GM12878 (cell line): ENCODE results near the gene PPP1R36. TPM values are rescaled to one million over a fixed set of nuclear protein-coding genes. Genes with fewer than 3 reads are reported as not detected.

Experiments used
- HDAC6 ChIP-seq: fragments of 200-600 bp; sonication (generic); IDR thresholded peaks from one replicate; pipeline ENCODE4 v1.8.0; 2017; ENCODE audit warnings: antibody characterized with exemption; ENCODE audit not compliant: unreplicated experiment
- polyA plus RNA-seq, 11 experiments: library from polyadenylated mRNA; depleted of rRNA in 4 of 11; unstranded in 6 of 11; stranded (reverse) in 5 of 11; fragments of >200 nt; fragmentation: Nextera tagmentation in 4 of 11; fragmentation: Illumina TruSeq in 1 of 11; extraction: Ambion mirVana in 4 of 11; extraction: Trizol in 1 of 11; gene quantifications; 1 replicate in 1 of 11; 2 replicates in 10 of 11; pipeline versions ENCODE4 v1.2.1 to v1.2.3, GENCODE V29; 2011 to 2016; ENCODE audit warnings: inconsistent platforms in 2 of 11, missing spikeins in 2 of 11, low read depth in 1 of 11
- total RNA-seq, 4 experiments: library from RNA; depleted of rRNA in 3 of 4; stranded (reverse); fragments of >200 nt in 3 of 4; fragmentation: Illumina TruSeq in 1 of 4; extraction: Trizol in 1 of 4; gene quantifications; 2 replicates each; pipeline versions ENCODE4 v1.2.1 to v1.2.3, GENCODE V29; 2013 to 2021
- TF ChIP-seq, protein P1 (sequence below): fragments of 450-650 bp; IDR thresholded peaks from 2 replicates; pipeline ENCODE4 v1.6.1; 2017; ENCODE audit warnings: mild to moderate bottlenecking, moderate library complexity
- TF ChIP-seq, protein P2 (sequence below): fragments of 450-650 bp; IDR thresholded peaks from 2 replicates; pipeline ENCODE4 v1.6.1; 2016; ENCODE audit warnings: mild to moderate bottlenecking, moderate library complexity, borderline replicate concordance

PPP1R36 gene
- total and polyA plus RNA-seq, 10 of the 15 experiments (the other 5 are each of a cell fraction or from before 2014, with no cell fraction given) = 0.12 to 0.13 TPM; not detected in 8

DNA sequence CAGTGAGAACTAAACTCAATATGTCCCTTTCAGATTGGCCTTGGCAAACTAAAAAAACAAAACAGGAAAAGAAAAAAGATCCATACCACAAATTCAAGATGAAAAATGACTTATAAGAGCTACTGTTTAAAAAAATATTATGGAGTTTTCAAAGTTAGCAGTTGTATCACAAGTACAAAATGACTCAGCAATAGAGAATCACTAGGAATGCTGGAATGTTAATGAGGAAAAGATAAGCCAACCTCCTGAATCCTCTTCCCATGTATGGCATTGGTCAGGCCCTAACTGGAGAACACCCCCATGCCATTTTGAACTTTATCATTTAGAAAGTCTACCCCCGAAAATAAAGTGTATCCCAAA, 62.2 kb downstream of the PPP1R36 start (continued):
- TF ChIP-seq, protein P1, sequence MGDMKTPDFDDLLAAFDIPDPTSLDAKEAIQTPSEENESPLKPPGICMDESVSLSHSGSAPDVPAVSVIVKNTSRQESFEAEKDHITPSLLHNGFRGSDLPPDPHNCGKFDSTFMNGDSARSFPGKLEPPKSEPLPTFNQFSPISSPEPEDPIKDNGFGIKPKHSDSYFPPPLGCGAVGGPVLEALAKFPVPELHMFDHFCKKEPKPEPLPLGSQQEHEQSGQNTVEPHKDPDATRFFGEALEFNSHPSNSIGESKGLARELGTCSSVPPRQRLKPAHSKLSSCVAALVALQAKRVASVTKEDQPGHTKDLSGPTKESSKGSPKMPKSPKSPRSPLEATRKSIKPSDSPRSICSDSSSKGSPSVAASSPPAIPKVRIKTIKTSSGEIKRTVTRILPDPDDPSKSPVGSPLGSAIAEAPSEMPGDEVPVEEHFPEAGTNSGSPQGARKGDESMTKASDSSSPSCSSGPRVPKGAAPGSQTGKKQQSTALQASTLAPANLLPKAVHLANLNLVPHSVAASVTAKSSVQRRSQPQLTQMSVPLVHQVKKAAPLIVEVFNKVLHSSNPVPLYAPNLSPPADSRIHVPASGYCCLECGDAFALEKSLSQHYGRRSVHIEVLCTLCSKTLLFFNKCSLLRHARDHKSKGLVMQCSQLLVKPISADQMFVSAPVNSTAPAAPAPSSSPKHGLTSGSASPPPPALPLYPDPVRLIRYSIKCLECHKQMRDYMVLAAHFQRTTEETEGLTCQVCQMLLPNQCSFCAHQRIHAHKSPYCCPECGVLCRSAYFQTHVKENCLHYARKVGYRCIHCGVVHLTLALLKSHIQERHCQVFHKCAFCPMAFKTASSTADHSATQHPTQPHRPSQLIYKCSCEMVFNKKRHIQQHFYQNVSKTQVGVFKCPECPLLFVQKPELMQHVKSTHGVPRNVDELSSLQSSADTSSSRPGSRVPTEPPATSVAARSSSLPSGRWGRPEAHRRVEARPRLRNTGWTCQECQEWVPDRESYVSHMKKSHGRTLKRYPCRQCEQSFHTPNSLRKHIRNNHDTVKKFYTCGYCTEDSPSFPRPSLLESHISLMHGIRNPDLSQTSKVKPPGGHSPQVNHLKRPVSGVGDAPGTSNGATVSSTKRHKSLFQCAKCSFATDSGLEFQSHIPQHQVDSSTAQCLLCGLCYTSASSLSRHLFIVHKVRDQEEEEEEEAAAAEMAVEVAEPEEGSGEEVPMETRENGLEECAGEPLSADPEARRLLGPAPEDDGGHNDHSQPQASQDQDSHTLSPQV = no peak
- TF ChIP-seq, protein P2, sequence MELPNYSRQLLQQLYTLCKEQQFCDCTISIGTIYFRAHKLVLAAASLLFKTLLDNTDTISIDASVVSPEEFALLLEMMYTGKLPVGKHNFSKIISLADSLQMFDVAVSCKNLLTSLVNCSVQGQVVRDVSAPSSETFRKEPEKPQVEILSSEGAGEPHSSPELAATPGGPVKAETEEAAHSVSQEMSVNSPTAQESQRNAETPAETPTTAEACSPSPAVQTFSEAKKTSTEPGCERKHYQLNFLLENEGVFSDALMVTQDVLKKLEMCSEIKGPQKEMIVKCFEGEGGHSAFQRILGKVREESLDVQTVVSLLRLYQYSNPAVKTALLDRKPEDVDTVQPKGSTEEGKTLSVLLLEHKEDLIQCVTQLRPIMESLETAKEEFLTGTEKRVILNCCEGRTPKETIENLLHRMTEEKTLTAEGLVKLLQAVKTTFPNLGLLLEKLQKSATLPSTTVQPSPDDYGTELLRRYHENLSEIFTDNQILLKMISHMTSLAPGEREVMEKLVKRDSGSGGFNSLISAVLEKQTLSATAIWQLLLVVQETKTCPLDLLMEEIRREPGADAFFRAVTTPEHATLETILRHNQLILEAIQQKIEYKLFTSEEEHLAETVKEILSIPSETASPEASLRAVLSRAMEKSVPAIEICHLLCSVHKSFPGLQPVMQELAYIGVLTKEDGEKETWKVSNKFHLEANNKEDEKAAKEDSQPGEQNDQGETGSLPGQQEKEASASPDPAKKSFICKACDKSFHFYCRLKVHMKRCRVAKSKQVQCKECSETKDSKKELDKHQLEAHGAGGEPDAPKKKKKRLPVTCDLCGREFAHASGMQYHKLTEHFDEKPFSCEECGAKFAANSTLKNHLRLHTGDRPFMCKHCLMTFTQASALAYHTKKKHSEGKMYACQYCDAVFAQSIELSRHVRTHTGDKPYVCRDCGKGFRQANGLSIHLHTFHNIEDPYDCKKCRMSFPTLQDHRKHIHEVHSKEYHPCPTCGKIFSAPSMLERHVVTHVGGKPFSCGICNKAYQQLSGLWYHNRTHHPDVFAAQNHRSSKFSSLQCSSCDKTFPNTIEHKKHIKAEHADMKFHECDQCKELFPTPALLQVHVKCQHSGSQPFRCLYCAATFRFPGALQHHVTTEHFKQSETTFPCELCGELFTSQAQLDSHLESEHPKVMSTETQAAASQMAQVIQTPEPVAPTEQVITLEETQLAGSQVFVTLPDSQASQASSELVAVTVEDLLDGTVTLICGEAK = no peak
- TF ChIP-seq HDAC6 = no peak
